Measurements from ENCODE around the gene FRMD5. TPM values are rescaled to one million over a fixed set of nuclear protein-coding genes. Genes with fewer than 3 reads are reported as not detected.

FRMD5 gene
- total and polyA plus RNA-seq, 2 donors (not counting 1 experiment from before 2014, with no cell fraction given) = not detected

- ATAC-seq (ENCODE audit: low read depth) (no peak), DNase-seq (no peak)
- Histone ChIP-seq H3K79me2 (ENCODE audit: control insufficient read depth, insufficient read depth, low read length) (no peaks in the 10 kb centered on the region), H3K4me3 (ENCODE audit: control extremely low read depth in 1 of 5, extremely low read depth in 1 of 5, insufficient read depth in 1 of 5, low read depth in 2 of 5, low read length in 4 of 5) (no peak overlapping the region), H3K4me2 (replicated peaks; ENCODE audit: low read depth, low read length, poor library complexity, severe bottlenecking) (no peak overlapping the region), H2AFZ (ENCODE audit: insufficient read depth, low read depth, low read length, poor library complexity, severe bottlenecking) (no peak overlapping the region), H3K4me1 (ENCODE audit: control insufficient read depth in 2 of 2, insufficient read depth in 2 of 2, low read length in 2 of 2) (no peaks in the 10 kb centered on the region), H3K9me3 (ENCODE audit: control extremely low read depth in 1 of 3, control insufficient read depth in 2 of 3, insufficient read depth in 1 of 3, low read length in 2 of 3) (no peaks in the 10 kb centered on the region), H4K20me1 (ENCODE audit: control insufficient read depth, insufficient read depth, low read length, poor library complexity, severe bottlenecking) (no peaks in the 10 kb centered on the region), H3K9ac (ENCODE audit: low read length) (no peak overlapping the region), H3K36me3 (replicated peaks in 1 of 2; ENCODE audit: control extremely low read depth in 1 of 2, control insufficient read depth in 1 of 2, extremely low read depth in 1 of 2, insufficient read depth in 2 of 2, low read length in 1 of 2) (no peaks in the 10 kb centered on the region), H3K27ac (ENCODE audit: low read length in 2 of 2) (no peak overlapping the region), H3K27me3 (replicated peaks in 1 of 4; ENCODE audit: control extremely low read depth in 1 of 4, control insufficient read depth in 3 of 4, insufficient read depth in 4 of 4, low read length in 3 of 4) (no peaks in the 10 kb centered on the region)
- WGBS (ENCODE audit: insufficient coverage) = no CpG with 5 or more reads among the region's 1 CpG
- H3K27me3 Mint-ChIP-seq = peaks cover 6% of the 10 kb centered on the region
- no peaks in the 10 kb centered on the region for H3K9me3 Mint-ChIP-seq (ENCODE audit: insufficient read depth)
- H3K4me3 Mint-ChIP-seq = no peak overlapping the region
- intact Hi-C loops (cut with micrococcal nuclease) = no loop called here
- no peaks in the 10 kb centered on the region for H3K4me1 Mint-ChIP-seq
- CTCF ChIA-PET = no interaction called here
- POLR2A ChIA-PET = no interaction called here
- no peak overlapping the region for H3K27ac Mint-ChIP-seq
- no peak for TF ChIP-seq CTCF (IDR thresholded peaks at IDR 0.05)
- TF ChIP-seq EZH2 (IDR thresholded peaks at IDR 0.05; ENCODE audit: borderline replicate concordance, insufficient read depth, low read depth, low read length, poor library complexity, severe bottlenecking) = no peak
Measured at GRCh38 chr15:44144184-44144583, 50.9 kb downstream of the FRMD5 start.

- WGBS (ENCODE audit: insufficient coverage) = no CpG with 5 or more reads among the region's 1 CpG
- Mint-ChIP-seq H3K27me3 (peaks cover 11% of the 10 kb centered on the region), H3K4me1 (no peaks in the 10 kb centered on the region), H3K27ac (no peak overlapping the region), H3K9me3 (ENCODE audit: insufficient read depth) (no peaks in the 10 kb centered on the region), H3K4me3 (no peak overlapping the region)
- ATAC-seq (ENCODE audit: low read depth) = no peak
- ChIA-PET POLR2A (no interaction called here), CTCF (no interaction called here)
- H3K79me2 ChIP-seq (ENCODE audit: control insufficient read depth, insufficient read depth, low read length) = no peaks in the 10 kb centered on the region
- H4K20me1 ChIP-seq (ENCODE audit: control insufficient read depth, insufficient read depth, low read length, poor library complexity, severe bottlenecking) = no peaks in the 10 kb centered on the region
- H3K27me3 ChIP-seq (replicated peaks in 1 of 4; ENCODE audit: control extremely low read depth in 1 of 4, control insufficient read depth in 3 of 4, insufficient read depth in 4 of 4, low read length in 3 of 4) = peaks cover 0 to 2% (median 0%) of the 10 kb centered on the region in 4 experiments
- no peak overlapping the region for H3K4me2 ChIP-seq (replicated peaks; ENCODE audit: low read depth, low read length, poor library complexity, severe bottlenecking)
- H2AFZ ChIP-seq (ENCODE audit: insufficient read depth, low read depth, low read length, poor library complexity, severe bottlenecking) = no peak overlapping the region
- no peak overlapping the region for H3K4me3 ChIP-seq (ENCODE audit: control extremely low read depth in 1 of 5, extremely low read depth in 1 of 5, insufficient read depth in 1 of 5, low read depth in 2 of 5, low read length in 4 of 5)
- H3K9me3 ChIP-seq (ENCODE audit: control extremely low read depth in 1 of 3, control insufficient read depth in 2 of 3, insufficient read depth in 1 of 3, low read length in 2 of 3) = no peaks in the 10 kb centered on the region
- no peak overlapping the region for H3K9ac ChIP-seq (ENCODE audit: low read length)
- TF ChIP-seq CTCF (IDR thresholded peaks at IDR 0.05) (no peak), EZH2 (IDR thresholded peaks at IDR 0.05; ENCODE audit: borderline replicate concordance, insufficient read depth, low read depth, low read length, poor library complexity, severe bottlenecking) (no peak)
- H3K4me1 ChIP-seq (ENCODE audit: control insufficient read depth in 2 of 2, insufficient read depth in 2 of 2, low read length in 2 of 2) = no peaks in the 10 kb centered on the region
- intact Hi-C loops (cut with micrococcal nuclease) = no loop called here
- DNase-seq = no peak
- H3K27ac ChIP-seq (ENCODE audit: low read length in 2 of 2) = no peak overlapping the region
- H3K36me3 ChIP-seq (replicated peaks in 1 of 2; ENCODE audit: control extremely low read depth in 1 of 2, control insufficient read depth in 1 of 2, extremely low read depth in 1 of 2, insufficient read depth in 2 of 2, low read length in 1 of 2) = no peaks in the 10 kb centered on the region
Measured at GRCh38 chr15:44137750-44138149, 57.3 kb downstream of the FRMD5 start.
